Esophagus mucosa (tissue), 1 donor: ENCODE results near the gene TBL1X. TPM values are rescaled to one million over a fixed set of nuclear protein-coding genes. Genes with fewer than 3 reads are reported as not detected.
A peak's percentile ranks its signal among the peaks of the same experiment; 100 is the strongest.

Experiments used
- ATAC-seq: fragments of 200-7000 bp; cut with Tn5 transposase; one replicate; pipeline ENCODE4 v1.9.1; 2020
- total RNA-seq: library from RNA; stranded (reverse); gene quantifications from one replicate; pipeline ENCODE4 v1.2.4, GENCODE V29; 2023
- donor health status: DM: yes; HTN: yes; CAD: no.

TBL1X gene
- total RNA-seq, 1 donor from 2014 or later, result 21.8 TPM

GRCh38 chrX:9772943-9773342, 308.1 kb downstream of the TBL1X start:
- no peak for ATAC-seq

GRCh38 chrX:9775930-9776329, 311.1 kb downstream of the TBL1X start:
- no peak for ATAC-seq

GRCh38 chrX:9781941-9782340, 317.1 kb downstream of the TBL1X start:
- ATAC-seq, result no peak

GRCh38 chrX:9784332-9784731, 319.5 kb downstream of the TBL1X start:
- no peak for ATAC-seq

GRCh38 chrX:9785254-9785943, 320.5 kb downstream of the TBL1X start:
- ATAC-seq, result peak; percentile 21

GRCh38 chrX:9785944-9786797, 321.3 kb downstream of the TBL1X start, which contains the start of gene SHROOM2:
Gene SHROOM2, plus strand, starts transcription at chrX:9786429. Its CDS starts 117 bp downstream, at chrX:9786546.
- peak; percentile 39 for ATAC-seq

GRCh38 chrX:9786798-9787635, 322.2 kb downstream of the TBL1X start:
- ATAC-seq, result peak; percentile 10

GRCh38 chrX:9788911-9789310, 324.1 kb downstream of the TBL1X start:
- no peak for ATAC-seq

- ATAC-seq, result no peak
Measured at GRCh38 chrX:9789555-9789954, 324.7 kb downstream of the TBL1X start.
